HepG2 (cell line): ENCODE measurements around the gene RNU6-8. TPM values are rescaled to one million over a fixed set of nuclear protein-coding genes. Genes with fewer than 3 reads are reported as not detected.

ENCODE experiments used
- IRX3 ChIP-seq: sonication (generic); formaldehyde crosslinking; IDR thresholded peaks from 2 replicates; pipeline ENCODE4 v1.8.1; 2023; ENCODE audit warnings: mild to moderate bottlenecking, low read depth, missing genetic modification reagents, borderline replicate concordance
- SMAD3 ChIP-seq: sonication (generic); formaldehyde crosslinking; IDR thresholded peaks from 2 replicates; pipeline ENCODE4 v1.4.0; 2020; ENCODE audit warnings: missing genetic modification reagents
- ZFP37 ChIP-seq: sonication (generic); formaldehyde crosslinking; IDR thresholded peaks from 2 replicates; pipeline ENCODE4 v1.4.0; 2020; ENCODE audit warnings: missing genetic modification reagents, borderline replicate concordance
- ZNF160 ChIP-seq: sonication (generic); formaldehyde crosslinking; IDR thresholded peaks from 2 replicates; pipeline ENCODE4 v1.8.0; 2022; ENCODE audit warnings: mild to moderate bottlenecking, inconsistent platforms, missing genetic modification reagents
- polyA plus RNA-seq, 8 experiments: library from polyadenylated mRNA; depleted of rRNA in 3 of 8; stranded (reverse) in 7 of 8; unstranded in 1 of 8; fragments of >200 nt; fragmentation: Illumina TruSeq in 4 of 8; extraction: Trizol in 4 of 8; gene quantifications; 2 replicates each; pipeline versions ENCODE4 v1.2.1 to v1.2.3, GENCODE V29; 2011 to 2016; ENCODE audit warnings: low read depth in 4 of 8, missing spikeins in 1 of 8, mixed read lengths in 1 of 8; ENCODE audit not compliant: insufficient read depth in 1 of 8
- total RNA-seq, 5 experiments: library from RNA; depleted of rRNA; stranded (reverse); fragments of >200 nt; fragmentation: Illumina TruSeq; extraction: Trizol; gene quantifications; 2 replicates each; pipeline ENCODE4 v1.2.3, GENCODE V29; 2016; ENCODE audit warnings: low read depth in 1 of 5
- TF ChIP-seq, protein P1 (sequence below): sonication (generic); formaldehyde crosslinking; IDR thresholded peaks from 2 replicates; pipeline ENCODE4 v1.4.0; 2020; ENCODE audit warnings: missing genetic modification reagents
- TF ChIP-seq, protein P2 (sequence below): sonication (generic); formaldehyde crosslinking; IDR thresholded peaks from 2 replicates; pipeline ENCODE4 v1.9.0; 2021; ENCODE audit warnings: missing genetic modification reagents, borderline replicate concordance
- TF ChIP-seq, protein P3 (sequence below): sonication (generic); formaldehyde crosslinking; IDR thresholded peaks from 2 replicates; pipeline ENCODE4 v1.8.0; 2022; ENCODE audit warnings: mild to moderate bottlenecking, missing genetic modification reagents, moderate library complexity
- TF ChIP-seq, protein P4 (sequence below): sonication (generic); formaldehyde crosslinking; IDR thresholded peaks from 2 replicates; pipeline ENCODE4 v1.5.0; 2020; ENCODE audit warnings: missing genetic modification reagents, mild to moderate bottlenecking, borderline replicate concordance
- TF ChIP-seq, protein P5 (sequence below): sonication (generic); formaldehyde crosslinking; IDR thresholded peaks from 2 replicates; pipeline ENCODE4 v1.5.1; 2020; ENCODE audit warnings: missing genetic modification reagents, mild to moderate bottlenecking, borderline replicate concordance

RNU6-8 gene
- total and polyA plus RNA-seq, 2 of the 13 experiments (the other 11 are each of a cell fraction or from before 2014, with no cell fraction given), result under 0.01 TPM; not detected in 1

DNA sequence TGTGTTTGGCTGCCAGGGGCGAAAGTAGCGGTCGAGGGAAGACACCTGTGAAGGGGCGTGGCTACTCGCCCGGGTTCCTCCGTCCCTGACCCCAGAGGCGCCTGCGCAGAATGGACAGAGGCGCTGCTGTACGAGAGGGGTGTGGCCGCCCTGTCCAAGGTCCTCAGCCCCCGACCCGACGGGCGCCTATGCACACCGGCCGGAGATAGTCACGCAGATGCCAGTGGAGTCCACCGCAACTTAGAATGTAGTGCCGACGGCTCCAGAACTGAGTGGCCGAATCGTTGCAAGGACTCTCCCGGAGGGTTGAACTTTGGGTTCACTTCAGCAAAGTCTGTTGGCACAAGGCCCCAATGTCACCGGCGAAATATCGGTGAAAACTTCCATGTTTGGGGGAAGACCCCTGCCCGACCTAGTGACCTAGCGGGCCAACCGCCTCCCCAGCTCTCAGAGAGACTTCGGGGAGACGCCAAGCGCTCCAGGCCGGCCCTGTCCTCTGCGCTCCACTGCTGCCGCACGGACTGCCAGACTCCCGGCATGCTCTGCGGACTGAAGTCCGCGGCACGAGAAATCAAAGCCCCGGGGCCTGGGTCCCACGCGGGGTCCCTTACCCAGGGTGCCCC lies 1.8 kb downstream of the RNU6-8 start (continued):
- peak; percentile 70 for TF ChIP-seq ZFP37
- TF ChIP-seq, protein P1, sequence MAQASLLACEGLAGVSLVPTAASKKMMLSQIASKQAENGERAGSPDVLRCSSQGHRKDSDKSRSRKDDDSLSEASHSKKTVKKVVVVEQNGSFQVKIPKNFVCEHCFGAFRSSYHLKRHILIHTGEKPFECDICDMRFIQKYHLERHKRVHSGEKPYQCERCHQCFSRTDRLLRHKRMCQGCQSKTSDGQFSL, result 0 out of 2 replicates have a peak, but pooled peaks have one; percentile 36
- TF ChIP-seq, protein P2, sequence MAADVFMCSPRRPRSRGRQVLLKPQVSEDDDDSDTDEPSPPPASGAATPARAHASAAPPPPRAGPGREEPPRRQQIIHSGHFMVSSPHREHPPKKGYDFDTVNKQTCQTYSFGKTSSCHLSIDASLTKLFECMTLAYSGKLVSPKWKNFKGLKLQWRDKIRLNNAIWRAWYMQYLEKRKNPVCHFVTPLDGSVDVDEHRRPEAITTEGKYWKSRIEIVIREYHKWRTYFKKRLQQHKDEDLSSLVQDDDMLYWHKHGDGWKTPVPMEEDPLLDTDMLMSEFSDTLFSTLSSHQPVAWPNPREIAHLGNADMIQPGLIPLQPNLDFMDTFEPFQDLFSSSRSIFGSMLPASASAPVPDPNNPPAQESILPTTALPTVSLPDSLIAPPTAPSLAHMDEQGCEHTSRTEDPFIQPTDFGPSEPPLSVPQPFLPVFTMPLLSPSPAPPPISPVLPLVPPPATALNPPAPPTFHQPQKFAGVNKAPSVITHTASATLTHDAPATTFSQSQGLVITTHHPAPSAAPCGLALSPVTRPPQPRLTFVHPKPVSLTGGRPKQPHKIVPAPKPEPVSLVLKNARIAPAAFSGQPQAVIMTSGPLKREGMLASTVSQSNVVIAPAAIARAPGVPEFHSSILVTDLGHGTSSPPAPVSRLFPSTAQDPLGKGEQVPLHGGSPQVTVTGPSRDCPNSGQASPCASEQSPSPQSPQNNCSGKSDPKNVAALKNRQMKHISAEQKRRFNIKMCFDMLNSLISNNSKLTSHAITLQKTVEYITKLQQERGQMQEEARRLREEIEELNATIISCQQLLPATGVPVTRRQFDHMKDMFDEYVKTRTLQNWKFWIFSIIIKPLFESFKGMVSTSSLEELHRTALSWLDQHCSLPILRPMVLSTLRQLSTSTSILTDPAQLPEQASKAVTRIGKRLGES, result peak; percentile 54
- TF ChIP-seq IRX3 (CRISPR knock-in tag), result peak; percentile 89
- TF ChIP-seq SMAD3 (CRISPR knock-in tag), result peak; percentile 73; the same call in 1 of the 2 replicates
- TF ChIP-seq, protein P3, sequence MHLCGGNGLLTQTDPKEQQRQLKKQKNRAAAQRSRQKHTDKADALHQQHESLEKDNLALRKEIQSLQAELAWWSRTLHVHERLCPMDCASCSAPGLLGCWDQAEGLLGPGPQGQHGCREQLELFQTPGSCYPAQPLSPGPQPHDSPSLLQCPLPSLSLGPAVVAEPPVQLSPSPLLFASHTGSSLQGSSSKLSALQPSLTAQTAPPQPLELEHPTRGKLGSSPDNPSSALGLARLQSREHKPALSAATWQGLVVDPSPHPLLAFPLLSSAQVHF (CRISPR knock-in tag), result peak; percentile 78; the same call in 1 of the 2 replicates
- TF ChIP-seq, protein P4, sequence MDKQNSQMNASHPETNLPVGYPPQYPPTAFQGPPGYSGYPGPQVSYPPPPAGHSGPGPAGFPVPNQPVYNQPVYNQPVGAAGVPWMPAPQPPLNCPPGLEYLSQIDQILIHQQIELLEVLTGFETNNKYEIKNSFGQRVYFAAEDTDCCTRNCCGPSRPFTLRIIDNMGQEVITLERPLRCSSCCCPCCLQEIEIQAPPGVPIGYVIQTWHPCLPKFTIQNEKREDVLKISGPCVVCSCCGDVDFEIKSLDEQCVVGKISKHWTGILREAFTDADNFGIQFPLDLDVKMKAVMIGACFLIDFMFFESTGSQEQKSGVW (CRISPR knock-in tag), result peak; percentile 73; the same call in 1 of the 2 replicates
- TF ChIP-seq, protein P5, sequence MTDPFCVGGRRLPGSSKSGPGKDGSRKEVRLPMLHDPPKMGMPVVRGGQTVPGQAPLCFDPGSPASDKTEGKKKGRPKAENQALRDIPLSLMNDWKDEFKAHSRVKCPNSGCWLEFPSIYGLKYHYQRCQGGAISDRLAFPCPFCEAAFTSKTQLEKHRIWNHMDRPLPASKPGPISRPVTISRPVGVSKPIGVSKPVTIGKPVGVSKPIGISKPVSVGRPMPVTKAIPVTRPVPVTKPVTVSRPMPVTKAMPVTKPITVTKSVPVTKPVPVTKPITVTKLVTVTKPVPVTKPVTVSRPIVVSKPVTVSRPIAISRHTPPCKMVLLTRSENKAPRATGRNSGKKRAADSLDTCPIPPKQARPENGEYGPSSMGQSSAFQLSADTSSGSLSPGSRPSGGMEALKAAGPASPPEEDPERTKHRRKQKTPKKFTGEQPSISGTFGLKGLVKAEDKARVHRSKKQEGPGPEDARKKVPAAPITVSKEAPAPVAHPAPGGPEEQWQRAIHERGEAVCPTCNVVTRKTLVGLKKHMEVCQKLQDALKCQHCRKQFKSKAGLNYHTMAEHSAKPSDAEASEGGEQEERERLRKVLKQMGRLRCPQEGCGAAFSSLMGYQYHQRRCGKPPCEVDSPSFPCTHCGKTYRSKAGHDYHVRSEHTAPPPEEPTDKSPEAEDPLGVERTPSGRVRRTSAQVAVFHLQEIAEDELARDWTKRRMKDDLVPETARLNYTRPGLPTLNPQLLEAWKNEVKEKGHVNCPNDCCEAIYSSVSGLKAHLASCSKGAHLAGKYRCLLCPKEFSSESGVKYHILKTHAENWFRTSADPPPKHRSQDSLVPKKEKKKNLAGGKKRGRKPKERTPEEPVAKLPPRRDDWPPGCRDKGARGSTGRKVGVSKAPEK (CRISPR knock-in tag), result peak; percentile 29
- peak; percentile 88 for TF ChIP-seq ZNF160 (CRISPR knock-in tag)
